ENCODE results near the gene DDX18. TPM values are rescaled to one million over a fixed set of nuclear protein-coding genes. Genes with fewer than 3 reads are reported as not detected.

Gene DDX18
- total RNA-seq, 1 experiment from 2014 or later = 42.8 TPM

- DNase-seq = peak; percentile 7
- H3K4me1 ChIP-seq (ENCODE audit: insufficient read depth, low read length) = peaks cover 27% of the 10 kb centered on the region
- no peaks in the 10 kb centered on the region for H3K79me2 ChIP-seq (ENCODE audit: low read length)
- intact Hi-C loops (cut with micrococcal nuclease) = no loop called here
- POLR2A ChIA-PET (ENCODE audit: unreplicated experiment) = no interaction called here
- no peaks in the 10 kb centered on the region for H3K9me3 ChIP-seq (ENCODE audit: low read length)
- no peak for ATAC-seq
- TF ChIP-seq CTCF (conservative IDR thresholded peaks at IDR 0.05; ENCODE audit: low read depth, low read length) = no peak
- TF ChIP-seq EZH2phosphoT487 (IDR thresholded peaks at IDR 0.05; ENCODE audit: borderline replicate concordance, low read length) = no peak
- no peak for TF ChIP-seq EZH2 (IDR thresholded peaks at IDR 0.05; ENCODE audit: low read length, unreplicated experiment)
- H3K27me3 ChIP-seq (ENCODE audit: low read length) = no peaks in the 10 kb centered on the region
- H4K20me1 ChIP-seq (ENCODE audit: low read length) = no peaks in the 10 kb centered on the region
- no peak overlapping the region for H3K9ac ChIP-seq (ENCODE audit: low read length)
- peak overlapping the region; percentile 75 for H3K27ac ChIP-seq (ENCODE audit: low read length)
- no peaks in the 10 kb centered on the region for H3K9me2 ChIP-seq (replicated peaks; ENCODE audit: low read length)
- peak overlapping the region; percentile 65 for H3K4me2 ChIP-seq (ENCODE audit: low read length)
- H3K36me3 ChIP-seq (ENCODE audit: low read depth, low read length) = no peaks in the 10 kb centered on the region
- H2AFZ ChIP-seq (ENCODE audit: low read length) = no peak overlapping the region
- no peaks in the 10 kb centered on the region for H3F3A ChIP-seq (ENCODE audit: low read length, unreplicated experiment)
- H3K4me3 ChIP-seq (ENCODE audit: low read length) = no peak overlapping the region
- CTCF ChIA-PET = interaction anchor here (0.5 kb wide), 1 partner anchor 653 kb away, joined by 3 read pairs; no protein-coding TSS in a partner anchor
- BruUV-seq (replicated peaks) = no TSS peak
Observed at GRCh38 chr2:117855886-117856285, 41.4 kb downstream of the DDX18 start.

- intact Hi-C loops (cut with micrococcal nuclease) = no loop called here
- Histone ChIP-seq H3K4me1 (ENCODE audit: insufficient read depth, low read length) (peaks cover 27% of the 10 kb centered on the region), H3K9me2 (replicated peaks; ENCODE audit: low read length) (no peaks in the 10 kb centered on the region), H4K20me1 (ENCODE audit: low read length) (no peaks in the 10 kb centered on the region), H3K27me3 (ENCODE audit: low read length) (no peaks in the 10 kb centered on the region), H2AFZ (ENCODE audit: low read length) (0 out of 2 replicates have a peak overlapping the region, but pooled peaks have one; percentile 36), H3K79me2 (ENCODE audit: low read length) (no peaks in the 10 kb centered on the region), H3K36me3 (ENCODE audit: low read depth, low read length) (no peaks in the 10 kb centered on the region), H3K9me3 (ENCODE audit: low read length) (no peaks in the 10 kb centered on the region), H3F3A (ENCODE audit: low read length, unreplicated experiment) (no peaks in the 10 kb centered on the region), H3K4me3 (ENCODE audit: low read length) (no peak overlapping the region), H3K27ac (ENCODE audit: low read length) (peak overlapping the region; percentile 75), H3K4me2 (ENCODE audit: low read length) (peak overlapping the region; percentile 65), H3K9ac (ENCODE audit: low read length) (no peak overlapping the region)
- DNase-seq (peak; percentile 94), ATAC-seq (peak; percentile 97)
- POLR2A ChIA-PET (ENCODE audit: unreplicated experiment) = no interaction called here
- no peak for TF ChIP-seq EZH2 (IDR thresholded peaks at IDR 0.05; ENCODE audit: low read length, unreplicated experiment)
- no peak for TF ChIP-seq CTCF (conservative IDR thresholded peaks at IDR 0.05; ENCODE audit: low read depth, low read length)
- no peak for TF ChIP-seq EZH2phosphoT487 (IDR thresholded peaks at IDR 0.05; ENCODE audit: borderline replicate concordance, low read length)
- no TSS peak for BruUV-seq (replicated peaks)
- CTCF ChIA-PET = interaction anchor here (1.4 kb wide), 1 partner anchor 42 kb away, joined by 8 read pairs; the partner anchor contains the start of gene DDX18
Observed at GRCh38 chr2:117856415-117857210, 42.1 kb downstream of the DDX18 start.

DNA sequence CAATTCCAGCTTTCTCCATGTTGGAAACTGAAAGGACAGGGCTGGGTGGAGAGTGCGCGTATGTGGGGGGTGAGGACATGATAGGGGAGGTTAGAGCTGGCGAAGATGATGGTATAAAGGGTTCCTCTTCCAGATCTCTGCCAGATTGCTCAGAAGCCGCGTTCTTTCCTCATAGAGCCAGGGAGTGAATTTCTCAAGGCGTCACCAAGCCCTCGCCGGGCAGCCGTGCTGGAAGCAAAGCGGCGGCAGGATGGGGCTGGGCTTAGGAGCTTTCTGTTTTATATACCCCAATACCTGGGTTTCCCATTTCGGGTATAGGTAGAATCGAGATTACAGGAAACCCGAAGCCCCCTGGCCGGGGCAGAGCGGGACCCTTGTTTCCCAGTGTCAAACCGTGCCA lies 43.8 kb downstream of the DDX18 start:
- DNase-seq (no peak), ATAC-seq (no peak)
- CTCF ChIA-PET = no interaction called here
- Histone ChIP-seq H3K9me3 (ENCODE audit: low read length) (no peaks in the 10 kb centered on the region), H3K27ac (ENCODE audit: low read length) (no peak overlapping the region), H3K27me3 (ENCODE audit: low read length) (no peaks in the 10 kb centered on the region), H3K4me3 (ENCODE audit: low read length) (no peak overlapping the region), H3K4me2 (ENCODE audit: low read length) (no peak overlapping the region), H3K9me2 (replicated peaks; ENCODE audit: low read length) (no peaks in the 10 kb centered on the region), H3K4me1 (ENCODE audit: insufficient read depth, low read length) (peaks cover 27% of the 10 kb centered on the region), H3F3A (ENCODE audit: low read length, unreplicated experiment) (no peaks in the 10 kb centered on the region), H4K20me1 (ENCODE audit: low read length) (no peaks in the 10 kb centered on the region), H2AFZ (ENCODE audit: low read length) (no peak overlapping the region), H3K79me2 (ENCODE audit: low read length) (no peaks in the 10 kb centered on the region), H3K9ac (ENCODE audit: low read length) (no peak overlapping the region), H3K36me3 (ENCODE audit: low read depth, low read length) (no peaks in the 10 kb centered on the region)
- BruUV-seq (replicated peaks) = no TSS peak
- TF ChIP-seq EZH2 (IDR thresholded peaks at IDR 0.05; ENCODE audit: low read length, unreplicated experiment) (no peak), CTCF (conservative IDR thresholded peaks at IDR 0.05; ENCODE audit: low read depth, low read length) (no peak), EZH2phosphoT487 (IDR thresholded peaks at IDR 0.05; ENCODE audit: borderline replicate concordance, low read length) (no peak)
- intact Hi-C loops (cut with micrococcal nuclease) = no loop called here
- POLR2A ChIA-PET (ENCODE audit: unreplicated experiment) = no interaction called here

All from PC-3 (cell line).